Right atrium auricular region (tissue), 2 donors: Measurements from ENCODE around the gene B3GNT7. TPM values are rescaled to one million over a fixed set of nuclear protein-coding genes. Genes with fewer than 3 reads are reported as not detected.

Experiments used
- DNase-seq: peaks from one replicate; pipeline ENCODE4 v3.0.0-alpha.2; 2019; ENCODE audit warnings: low spot score
- H3K27ac ChIP-seq, 2 donors: fragments of 200-600 bp; sonication (generic); 1 replicate in 1 of 2; 2 replicates in 1 of 2; pipeline ENCODE4 v1.5.1; 2016 to 2019
- H3K27me3 ChIP-seq, 2 donors: fragments of 200-600 bp; sonication (generic); one replicate each; pipeline versions ENCODE4 v1.5.1 to v1.6.0; 2017 to 2019
- H3K36me3 ChIP-seq: fragments of 200-600 bp; sonication (generic); one replicate; pipeline ENCODE4 v1.5.1; 2016
- H3K4me1 ChIP-seq, 2 donors: fragments of 200-600 bp; sonication (generic); one replicate each; pipeline versions ENCODE4 v1.5.1 to v1.6.0; 2017 to 2019
- H3K4me3 ChIP-seq, 2 donors: fragments of 200-600 bp; sonication (generic); 1 replicate in 1 of 2; 2 replicates in 1 of 2; pipeline ENCODE4 v1.5.1; 2017 to 2019; ENCODE audit warnings: mild to moderate bottlenecking in 1 of 2, moderate library complexity in 1 of 2
- H3K9me3 ChIP-seq, 2 donors: fragments of 200-600 bp; sonication (generic); one replicate each; pipeline ENCODE4 v1.5.1; 2019
- CTCF ChIP-seq, 2 donors: fragments of 200-600 bp; sonication (generic); IDR thresholded peaks; one replicate each; pipeline ENCODE4 v1.5.1; 2019; ENCODE audit warnings: antibody characterized with exemption in 2 of 2
- total RNA-seq, 2 donors: library from RNA; depleted of rRNA; stranded (reverse); fragments of >200 nt; gene quantifications; one replicate each; pipeline ENCODE4 v1.1.0, GENCODE V29; 2016

B3GNT7 gene
- total RNA-seq, 2 donors from 2014 or later = 4.0 to 9.4 TPM

GRCh38 chr2:231394211-231395141 is 1.0 kb upstream of the B3GNT7 start:
- Histone ChIP-seq H3K9me3 (no peaks in the 10 kb centered on the region), H3K4me1 (peaks cover 0 to 16% of the 10 kb centered on the region in 2 donors), H3K27me3 (peaks cover 0 to 3% of the 10 kb centered on the region in 2 donors), H3K27ac (no peak overlapping the region), H3K4me3 (no peak overlapping the region), H3K36me3 (no peaks in the 10 kb centered on the region)
- no peak for DNase-seq
- peak in 1 of 2 donors; percentile 29 for TF ChIP-seq CTCF (IDR thresholded peaks at IDR 0.05)

GRCh38 chr2:231396058-231396821 is 730 bp downstream of the B3GNT7 start:
- peak overlapping the region in 1 of 2 donors; percentile 35 for H3K27ac ChIP-seq
- no peak for TF ChIP-seq CTCF (IDR thresholded peaks at IDR 0.05)
- H3K36me3 ChIP-seq = no peaks in the 10 kb centered on the region
- H3K4me3 ChIP-seq = peak overlapping the region; percentile 40 to 58
- no peaks in the 10 kb centered on the region for H3K9me3 ChIP-seq
- DNase-seq = no peak
- peaks cover 0 to 27% of the 10 kb centered on the region in 2 donors for H3K4me1 ChIP-seq
- peaks cover 0 to 3% of the 10 kb centered on the region in 2 donors for H3K27me3 ChIP-seq

GRCh38 chr2:231397011-231397927 is 1.8 kb downstream of the B3GNT7 start:
- no peak for DNase-seq
- H3K36me3 ChIP-seq = no peaks in the 10 kb centered on the region
- no peak overlapping the region for H3K27ac ChIP-seq
- peaks cover 0 to 3% of the 10 kb centered on the region in 2 donors for H3K27me3 ChIP-seq
- H3K9me3 ChIP-seq = no peaks in the 10 kb centered on the region
- H3K4me1 ChIP-seq = peaks cover 0 to 27% of the 10 kb centered on the region in 2 donors
- H3K4me3 ChIP-seq = peak overlapping the region in 1 of 2 donors; percentile 58
- no peak for TF ChIP-seq CTCF (IDR thresholded peaks at IDR 0.05)

GRCh38 chr2:231397928-231398294 is 2.4 kb downstream of the B3GNT7 start:
- no peaks in the 10 kb centered on the region for H3K9me3 ChIP-seq
- no peak overlapping the region for H3K27ac ChIP-seq
- peaks cover 0 to 3% of the 10 kb centered on the region in 2 donors for H3K27me3 ChIP-seq
- no peaks in the 10 kb centered on the region for H3K36me3 ChIP-seq
- no peak for DNase-seq
- peaks cover 0 to 28% of the 10 kb centered on the region in 2 donors for H3K4me1 ChIP-seq
- TF ChIP-seq CTCF (IDR thresholded peaks at IDR 0.05) = no peak
- H3K4me3 ChIP-seq = no peak overlapping the region

GRCh38 chr2:231398585-231398984 is 3.1 kb downstream of the B3GNT7 start:
- no peaks in the 10 kb centered on the region for H3K36me3 ChIP-seq
- peaks cover 0 to 35% of the 10 kb centered on the region in 2 donors for H3K4me1 ChIP-seq
- H3K4me3 ChIP-seq = no peak overlapping the region
- no peaks in the 10 kb centered on the region for H3K9me3 ChIP-seq
- no peak for DNase-seq
- H3K27me3 ChIP-seq = peaks cover 0 to 3% of the 10 kb centered on the region in 2 donors
- no peak for TF ChIP-seq CTCF (IDR thresholded peaks at IDR 0.05)
- no peak overlapping the region for H3K27ac ChIP-seq
